Upper lobe of right lung (tissue), 1 donor: ENCODE results near the gene FFAR3. TPM values are rescaled to one million over a fixed set of nuclear protein-coding genes. Genes with fewer than 3 reads are reported as not detected.

ENCODE experiments used
- ATAC-seq: fragments of 200-7000 bp; cut with Tn5 transposase; one replicate; pipeline ENCODE4 v1.9.1; 2020; ENCODE audit warnings: mild to moderate bottlenecking, moderate library complexity
- DNase-seq: peaks from one replicate; pipeline ENCODE4 v3.0.0-alpha.2; 2020
- H3K27ac ChIP-seq: fragments of 200-600 bp; one replicate; pipeline ENCODE4 v1.8.0; 2022
- H3K27me3 ChIP-seq: fragments of 200-600 bp; one replicate; pipeline ENCODE4 v1.8.0; 2022; ENCODE audit warnings: mild to moderate bottlenecking
- H3K36me3 ChIP-seq: fragments of 200-600 bp; one replicate; pipeline ENCODE4 v1.8.0; 2022
- H3K4me1 ChIP-seq: fragments of 200-600 bp; one replicate; pipeline ENCODE4 v1.8.0; 2022
- H3K4me3 ChIP-seq: fragments of 200-600 bp; one replicate; pipeline ENCODE4 v1.8.0; 2022; ENCODE audit warnings: mild to moderate bottlenecking
- H3K9me3 ChIP-seq: fragments of 200-600 bp; one replicate; pipeline ENCODE4 v1.8.0; 2022
- CTCF ChIP-seq: fragments of 200-600 bp; IDR thresholded peaks from one replicate; pipeline ENCODE4 v1.8.0; 2022; ENCODE audit warnings: antibody characterized with exemption
- intact Hi-C: fragments of 100-400 bp; cut with DNase I; formaldehyde crosslinking; loops from one replicate; pipeline ENCODE4 v1.11.0; 2022
- total RNA-seq: library from RNA; stranded (reverse); fragmentation: NEBNext Ultra II Directional; extraction: Animal tissue kit (Norgen Biotek cat#: 25700); gene quantifications from one replicate; pipeline ENCODE4 v1.2.1, GENCODE V29; 2021
- donor health status: DM: no; HTN: yes; CAD: no; lungs with severe emphysema.

FFAR3 gene
- total RNA-seq, 1 donor from 2014 or later = not detected

- DNase-seq (no peak), ATAC-seq (peak; percentile 60)
- no peak for TF ChIP-seq CTCF
- no peaks in the 10 kb centered on the region for H3K4me1 ChIP-seq
- intact Hi-C loops = no loop called here
- no peaks in the 10 kb centered on the region for H3K27me3 ChIP-seq
- no peaks in the 10 kb centered on the region for H3K36me3 ChIP-seq
- H3K27ac ChIP-seq = no peak overlapping the region
- no peak overlapping the region for H3K4me3 ChIP-seq
- H3K9me3 ChIP-seq = no peaks in the 10 kb centered on the region
Observed at GRCh38 chr19:35311901-35312665, 46.2 kb upstream of the FFAR3 start.

- no peaks in the 10 kb centered on the region for H3K36me3 ChIP-seq
- no peak for DNase-seq
- no peaks in the 10 kb centered on the region for H3K27me3 ChIP-seq
- no peak overlapping the region for H3K27ac ChIP-seq
- no peak overlapping the region for H3K4me3 ChIP-seq
- ATAC-seq = no peak
- TF ChIP-seq CTCF = no peak
- H3K9me3 ChIP-seq = no peaks in the 10 kb centered on the region
- intact Hi-C loops = no loop called here
- H3K4me1 ChIP-seq = peaks cover 1% of the 10 kb centered on the region
Observed at GRCh38 chr19:35313587-35313986, 44.7 kb upstream of the FFAR3 start.

- Histone ChIP-seq H3K27me3 (no peaks in the 10 kb centered on the region), H3K9me3 (no peaks in the 10 kb centered on the region), H3K36me3 (no peaks in the 10 kb centered on the region), H3K4me1 (peaks cover 6% of the 10 kb centered on the region), H3K4me3 (no peak overlapping the region), H3K27ac (no peak overlapping the region)
- DNase-seq (no peak), ATAC-seq (no peak)
- intact Hi-C loops = no loop called here
- TF ChIP-seq CTCF = no peak
Observed at GRCh38 chr19:35314031-35314430, 44.2 kb upstream of the FFAR3 start.

GRCh38 chr19:35314858-35315470 is 43.3 kb upstream of the FFAR3 start:
- TF ChIP-seq CTCF = no peak
- Histone ChIP-seq H3K27me3 (no peaks in the 10 kb centered on the region), H3K36me3 (no peaks in the 10 kb centered on the region), H3K27ac (no peak overlapping the region), H3K4me1 (peaks cover 13% of the 10 kb centered on the region), H3K4me3 (no peak overlapping the region), H3K9me3 (no peaks in the 10 kb centered on the region)
- ATAC-seq = no peak
- intact Hi-C loops = no loop called here
- no peak for DNase-seq

GRCh38 chr19:35315883-35316282 is 42.4 kb upstream of the FFAR3 start:
- ATAC-seq = no peak
- intact Hi-C loops = no loop called here

More at GRCh38 chr19:35315883-35316282, 42.4 kb upstream of the FFAR3 start:
- Histone ChIP-seq H3K27me3 (no peaks in the 10 kb centered on the region), H3K27ac (no peak overlapping the region), H3K36me3 (no peaks in the 10 kb centered on the region), H3K4me3 (no peak overlapping the region), H3K4me1 (peaks cover 13% of the 10 kb centered on the region), H3K9me3 (no peaks in the 10 kb centered on the region)
- TF ChIP-seq CTCF = no peak
- DNase-seq = no peak
